ENCODE measurements around the gene ATP2A3.

Gene ATP2A3

GRCh38 chr17:3888343-3889171 is 75.7 kb downstream of the ATP2A3 start:
- H3K4me1 ChIP-seq (ENCODE audit: control insufficient read depth, insufficient read depth, low read length, poor library complexity, severe bottlenecking) = peaks cover 50% of the 10 kb centered on the region
- H3K9me3 ChIP-seq (ENCODE audit: control insufficient read depth, low read length) = no peaks in the 10 kb centered on the region
- H3K36me3 ChIP-seq (ENCODE audit: control insufficient read depth, insufficient read depth, low read length) = no peaks in the 10 kb centered on the region
- 67% methylated on average over 41 to 48 of the region's 50 CpGs for WGBS, 2 experiments (ENCODE audit: insufficient coverage in 2 of 2)
- no peak overlapping the region for H3K27ac ChIP-seq (ENCODE audit: low read depth, low read length, severe bottlenecking)
- H3K4me3 ChIP-seq (ENCODE audit: extremely low read depth, insufficient read depth, low read length, poor library complexity, severe bottlenecking) = no peak overlapping the region

GRCh38 chr17:3887804-3888203 is 76.4 kb downstream of the ATP2A3 start:
- Histone ChIP-seq H3K9me3 (ENCODE audit: control insufficient read depth, low read length) (no peaks in the 10 kb centered on the region), H3K36me3 (ENCODE audit: control insufficient read depth, insufficient read depth, low read length) (no peaks in the 10 kb centered on the region), H3K4me1 (ENCODE audit: control insufficient read depth, insufficient read depth, low read length, poor library complexity, severe bottlenecking) (peaks cover 49% of the 10 kb centered on the region), H3K4me3 (ENCODE audit: extremely low read depth, insufficient read depth, low read length, poor library complexity, severe bottlenecking) (no peak overlapping the region), H3K27ac (ENCODE audit: low read depth, low read length, severe bottlenecking) (no peak overlapping the region)
- 83 to 86% methylated on average over 7 to 8 of the region's 9 CpGs for WGBS, 2 experiments (ENCODE audit: insufficient coverage in 2 of 2)

- 33 to 94% methylated on average over 1 to 2 of the region's 2 CpGs for WGBS, 2 experiments (ENCODE audit: insufficient coverage in 2 of 2)
- Histone ChIP-seq H3K4me1 (ENCODE audit: control insufficient read depth, insufficient read depth, low read length, poor library complexity, severe bottlenecking) (peaks cover 49% of the 10 kb centered on the region), H3K36me3 (ENCODE audit: control insufficient read depth, insufficient read depth, low read length) (no peaks in the 10 kb centered on the region), H3K4me3 (ENCODE audit: extremely low read depth, insufficient read depth, low read length, poor library complexity, severe bottlenecking) (no peak overlapping the region), H3K9me3 (ENCODE audit: control insufficient read depth, low read length) (no peaks in the 10 kb centered on the region), H3K27ac (ENCODE audit: low read depth, low read length, severe bottlenecking) (no peak overlapping the region)
These were observed 76.8 kb downstream of the ATP2A3 start for GRCh38 chr17:3887394-3887793.

- H3K36me3 ChIP-seq (ENCODE audit: control insufficient read depth, insufficient read depth, low read length) = no peaks in the 10 kb centered on the region
- no peaks in the 10 kb centered on the region for H3K9me3 ChIP-seq (ENCODE audit: control insufficient read depth, low read length)
- peaks cover 44% of the 10 kb centered on the region for H3K4me1 ChIP-seq (ENCODE audit: control insufficient read depth, insufficient read depth, low read length, poor library complexity, severe bottlenecking)
- H3K4me3 ChIP-seq (ENCODE audit: extremely low read depth, insufficient read depth, low read length, poor library complexity, severe bottlenecking) = no peak overlapping the region
- no peak overlapping the region for H3K27ac ChIP-seq (ENCODE audit: low read depth, low read length, severe bottlenecking)
- WGBS, 2 experiments (ENCODE audit: insufficient coverage in 2 of 2) = 96 to 97% methylated on average over 9 to 10 of the region's 10 CpGs
These were observed 77.5 kb downstream of the ATP2A3 start for GRCh38 chr17:3886776-3887175.

- Histone ChIP-seq H3K4me3 (ENCODE audit: extremely low read depth, insufficient read depth, low read length, poor library complexity, severe bottlenecking) (no peak overlapping the region), H3K4me1 (ENCODE audit: control insufficient read depth, insufficient read depth, low read length, poor library complexity, severe bottlenecking) (peaks cover 42% of the 10 kb centered on the region), H3K9me3 (ENCODE audit: control insufficient read depth, low read length) (no peaks in the 10 kb centered on the region), H3K27ac (ENCODE audit: low read depth, low read length, severe bottlenecking) (no peak overlapping the region), H3K36me3 (ENCODE audit: control insufficient read depth, insufficient read depth, low read length) (no peaks in the 10 kb centered on the region)
- 52 to 56% methylated on average over 4 of the region's 4 CpGs for WGBS, 2 experiments (ENCODE audit: insufficient coverage in 2 of 2)
These were observed 78.3 kb downstream of the ATP2A3 start for GRCh38 chr17:3885970-3886369.

- H3K4me1 ChIP-seq (ENCODE audit: control insufficient read depth, insufficient read depth, low read length, poor library complexity, severe bottlenecking) = peaks cover 38% of the 10 kb centered on the region
- H3K36me3 ChIP-seq (ENCODE audit: control insufficient read depth, insufficient read depth, low read length) = no peaks in the 10 kb centered on the region
- no peak overlapping the region for H3K27ac ChIP-seq (ENCODE audit: low read depth, low read length, severe bottlenecking)
- H3K9me3 ChIP-seq (ENCODE audit: control insufficient read depth, low read length) = no peaks in the 10 kb centered on the region
- 95 to 97% methylated on average over 13 to 14 of the region's 14 CpGs for WGBS, 2 experiments (ENCODE audit: insufficient coverage in 2 of 2)
- no peak overlapping the region for H3K4me3 ChIP-seq (ENCODE audit: extremely low read depth, insufficient read depth, low read length, poor library complexity, severe bottlenecking)
These were observed 79.0 kb downstream of the ATP2A3 start for GRCh38 chr17:3885271-3885670.

- H3K27ac ChIP-seq (ENCODE audit: low read depth, low read length, severe bottlenecking) = no peak overlapping the region
- H3K9me3 ChIP-seq (ENCODE audit: control insufficient read depth, low read length) = no peaks in the 10 kb centered on the region
- no peaks in the 10 kb centered on the region for H3K36me3 ChIP-seq (ENCODE audit: control insufficient read depth, insufficient read depth, low read length)
- WGBS, 2 experiments (ENCODE audit: insufficient coverage in 2 of 2) = 86 to 88% methylated on average over 9 to 12 of the region's 12 CpGs
- no peak overlapping the region for H3K4me3 ChIP-seq (ENCODE audit: extremely low read depth, insufficient read depth, low read length, poor library complexity, severe bottlenecking)
- peaks cover 28% of the 10 kb centered on the region for H3K4me1 ChIP-seq (ENCODE audit: control insufficient read depth, insufficient read depth, low read length, poor library complexity, severe bottlenecking)
These were observed 80.0 kb downstream of the ATP2A3 start for GRCh38 chr17:3884188-3884587.

GRCh38 chr17:3882276-3882675 is 82.0 kb downstream of the ATP2A3 start:
- peaks cover 18% of the 10 kb centered on the region for H3K4me1 ChIP-seq (ENCODE audit: control insufficient read depth, insufficient read depth, low read length, poor library complexity, severe bottlenecking)
- WGBS, 2 experiments (ENCODE audit: insufficient coverage in 2 of 2) = 80 to 92% methylated on average over 3 of the region's 4 CpGs
- no peak overlapping the region for H3K4me3 ChIP-seq (ENCODE audit: extremely low read depth, insufficient read depth, low read length, poor library complexity, severe bottlenecking)
- H3K27ac ChIP-seq (ENCODE audit: low read depth, low read length, severe bottlenecking) = no peak overlapping the region
- no peaks in the 10 kb centered on the region for H3K36me3 ChIP-seq (ENCODE audit: control insufficient read depth, insufficient read depth, low read length)
- no peaks in the 10 kb centered on the region for H3K9me3 ChIP-seq (ENCODE audit: control insufficient read depth, low read length)

- Histone ChIP-seq H3K27ac (ENCODE audit: low read depth, low read length, severe bottlenecking) (no peak overlapping the region), H3K36me3 (ENCODE audit: control insufficient read depth, insufficient read depth, low read length) (peaks cover 3% of the 10 kb centered on the region), H3K4me3 (ENCODE audit: extremely low read depth, insufficient read depth, low read length, poor library complexity, severe bottlenecking) (no peak overlapping the region), H3K4me1 (ENCODE audit: control insufficient read depth, insufficient read depth, low read length, poor library complexity, severe bottlenecking) (peaks cover 5% of the 10 kb centered on the region), H3K9me3 (ENCODE audit: control insufficient read depth, low read length) (no peaks in the 10 kb centered on the region)
- 91 to 93% methylated on average over 6 to 7 of the region's 7 CpGs for WGBS, 2 experiments (ENCODE audit: insufficient coverage in 2 of 2)
These were observed 83.3 kb downstream of the ATP2A3 start for GRCh38 chr17:3880983-3881382.

- peak overlapping the region; percentile 18 for H3K27ac ChIP-seq (ENCODE audit: low read depth, low read length, severe bottlenecking)
- WGBS, 2 experiments (ENCODE audit: insufficient coverage in 2 of 2) = 86 to 89% methylated on average over 22 to 23 of the region's 25 CpGs
- H3K4me1 ChIP-seq (ENCODE audit: control insufficient read depth, insufficient read depth, low read length, poor library complexity, severe bottlenecking) = no peaks in the 10 kb centered on the region
- no peak overlapping the region for H3K4me3 ChIP-seq (ENCODE audit: extremely low read depth, insufficient read depth, low read length, poor library complexity, severe bottlenecking)
- no peaks in the 10 kb centered on the region for H3K9me3 ChIP-seq (ENCODE audit: control insufficient read depth, low read length)
- peaks cover 8% of the 10 kb centered on the region for H3K36me3 ChIP-seq (ENCODE audit: control insufficient read depth, insufficient read depth, low read length)
These were observed 84.4 kb downstream of the ATP2A3 start for GRCh38 chr17:3879591-3880417.

Measured in mesodermal cell (in vitro differentiated cells).